GM18499 (cell line): ENCODE measurements around the gene TPGS2.
"Not testable (repeated sequence)": the region's sequence is repeated elsewhere in the genome, so short reads cannot be mapped to it uniquely, and the experiment has no call there.

Experiments used
- ATAC-seq: cut with Tn5 transposase; IDR thresholded peaks from one replicate; pipeline ENCODE4 v1.9.1; 2021; ENCODE audit warnings: moderate number of reproducible peaks; ENCODE audit not compliant: insufficient read depth, unreplicated experiment

Gene TPGS2

DNA sequence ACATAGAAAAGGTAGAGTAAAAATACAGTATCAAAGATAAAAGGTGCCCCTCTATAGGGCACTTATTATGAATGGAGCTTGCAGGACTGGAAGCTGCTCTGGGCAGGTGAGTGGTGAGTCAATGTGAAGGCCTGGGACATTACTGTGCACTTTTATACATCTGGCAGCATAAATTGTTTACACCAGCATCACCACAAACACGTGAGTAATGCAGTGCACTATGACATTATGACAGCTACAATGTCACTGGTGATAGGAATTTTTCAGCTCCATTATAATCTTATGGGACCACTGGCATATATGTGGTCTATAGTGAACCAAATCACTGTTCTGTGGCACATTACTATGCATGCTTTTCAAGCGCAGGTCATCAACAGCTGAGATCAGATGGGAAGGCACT lies 48.1 kb downstream of the TPGS2 start:
- no peak for ATAC-seq

DNA sequence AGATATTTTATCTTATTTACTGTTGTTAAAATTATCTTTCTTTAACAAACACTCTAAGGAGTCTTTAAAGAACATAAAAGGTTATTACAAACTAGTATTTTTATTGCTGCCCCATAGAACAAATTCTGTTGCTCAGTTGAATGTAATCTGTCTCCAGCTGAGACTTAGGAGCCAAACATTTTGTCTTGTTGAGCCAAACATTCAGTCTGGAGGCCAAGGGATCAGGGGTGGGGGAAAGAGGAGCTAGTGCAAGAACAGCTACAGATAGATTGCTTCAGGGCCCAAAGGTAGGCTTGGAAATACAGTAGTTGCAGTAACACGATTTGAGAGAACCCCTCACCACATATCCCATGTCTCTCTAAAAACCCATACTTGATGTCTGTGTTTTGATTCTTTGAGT lies 51.2 kb downstream of the TPGS2 start:
- no peak for ATAC-seq

GRCh38 chr18:36776650-36777049 lies 52.2 kb downstream of the TPGS2 start:
- ATAC-seq: no peak

- no peak for ATAC-seq
Measured at GRCh38 chr18:36775396-36775795, 53.4 kb downstream of the TPGS2 start.

DNA sequence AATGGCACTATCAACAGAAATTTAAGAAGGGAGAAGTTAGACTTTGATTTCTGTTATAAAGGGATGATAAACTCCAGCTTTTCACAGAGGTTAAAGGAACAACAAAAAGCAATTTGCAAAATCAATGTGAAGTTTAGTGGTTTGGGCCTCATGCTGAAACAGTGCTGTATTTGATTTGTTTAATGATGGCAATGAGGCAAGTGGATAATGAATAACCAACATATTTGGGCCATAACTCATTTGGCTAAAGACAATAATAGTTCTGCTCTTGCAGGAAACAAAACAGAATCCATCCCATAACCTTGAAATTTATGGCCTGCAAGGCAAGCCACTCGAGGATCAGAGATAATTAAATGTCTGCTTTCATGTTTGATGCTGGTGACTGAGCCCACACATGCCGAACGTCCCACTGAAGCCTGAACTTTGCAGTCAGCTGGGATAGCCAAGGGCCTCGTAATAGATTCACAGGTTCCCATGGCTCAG lies 56.5 kb downstream of the TPGS2 start:
- no peak for ATAC-seq

DNA sequence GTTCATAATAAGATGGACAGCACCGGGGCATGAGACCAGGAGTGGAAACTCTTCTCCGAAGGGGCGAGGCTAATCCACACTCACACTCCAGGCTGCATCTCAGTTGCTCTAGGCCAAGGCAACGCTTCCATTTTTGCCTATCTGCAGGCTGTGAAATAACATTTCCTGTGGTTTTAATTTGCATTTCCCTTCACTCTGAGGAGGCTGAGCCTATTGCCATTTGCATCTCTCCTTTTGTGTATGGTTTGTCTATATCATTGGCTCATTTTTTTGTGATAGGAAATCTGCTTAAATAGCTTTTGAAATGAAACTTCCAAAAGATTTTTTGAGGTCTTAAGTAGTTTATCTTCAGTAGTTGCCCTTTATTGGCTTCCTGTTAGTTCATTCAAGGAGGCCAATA lies 57.6 kb downstream of the TPGS2 start:
- no peak for ATAC-seq

DNA sequence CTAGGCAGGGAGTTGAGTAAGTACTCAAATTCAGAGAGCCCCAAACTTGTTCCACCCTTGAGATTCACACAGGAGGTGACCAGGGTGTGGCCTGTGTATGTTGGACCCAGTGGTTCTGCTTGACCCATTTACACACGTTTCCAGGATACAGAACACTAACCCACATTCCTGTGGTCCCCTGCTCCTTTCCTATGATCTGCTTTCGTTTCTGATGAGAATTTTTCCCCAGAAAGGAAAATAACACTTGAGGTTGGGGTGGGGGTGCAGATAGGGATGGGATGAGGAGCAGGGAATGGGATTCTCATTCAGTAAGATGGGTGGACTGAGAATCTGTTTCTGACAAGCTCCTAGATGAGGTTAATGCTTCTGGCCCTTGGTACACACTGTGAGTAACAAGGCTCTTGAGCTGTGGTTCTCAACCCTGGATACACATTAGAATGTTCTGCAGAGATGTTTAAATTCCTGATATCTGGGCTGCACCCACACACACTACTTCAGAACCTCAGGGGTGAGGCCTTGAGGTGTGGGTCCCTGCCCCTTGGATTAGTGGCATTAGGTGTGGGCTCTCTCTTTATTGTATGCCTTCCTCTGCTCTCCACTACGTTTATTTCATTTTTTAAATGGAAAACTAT lies 58.4 kb downstream of the TPGS2 start:
- no peak for ATAC-seq

DNA sequence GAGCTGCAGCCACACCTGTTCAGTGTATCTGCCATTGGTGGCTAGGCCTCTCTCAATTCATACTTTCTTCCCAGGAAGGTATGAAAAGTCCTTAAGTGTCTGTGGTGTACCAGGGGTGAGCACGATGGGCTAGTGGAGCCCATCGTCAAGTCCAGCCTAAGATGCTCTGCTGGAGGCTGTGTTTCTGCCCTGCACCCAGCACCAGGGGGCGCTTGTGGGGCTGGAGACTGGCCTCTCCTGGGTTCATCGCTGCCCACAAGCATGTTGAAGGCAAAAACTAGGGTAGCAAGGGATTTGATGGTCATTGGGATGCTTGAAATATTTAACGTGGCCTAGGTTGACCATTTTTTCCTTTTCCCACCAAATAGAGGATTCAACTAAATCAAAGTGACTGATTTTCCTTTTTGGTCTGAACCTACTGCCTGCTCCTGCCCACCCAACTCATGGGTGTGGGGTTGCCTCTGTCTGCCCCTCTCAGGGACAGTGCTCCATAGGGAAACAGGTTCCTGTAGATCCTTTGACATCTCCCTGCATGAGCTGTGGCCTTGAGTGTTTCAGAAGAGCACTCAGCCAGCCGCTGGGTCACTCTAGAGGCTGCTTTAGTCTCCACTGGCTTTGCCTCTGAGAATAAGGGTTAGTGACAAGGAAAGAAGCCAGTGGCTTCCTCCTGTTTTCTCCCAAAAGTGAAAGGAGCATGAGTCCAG lies 59.0 kb downstream of the TPGS2 start:
- no peak for ATAC-seq

- ATAC-seq: no peak
Measured at GRCh38 chr18:36769172-36769571, 59.6 kb downstream of the TPGS2 start.

GRCh38 chr18:36766836-36767235 lies 62.0 kb downstream of the TPGS2 start:
- no peak for ATAC-seq

DNA sequence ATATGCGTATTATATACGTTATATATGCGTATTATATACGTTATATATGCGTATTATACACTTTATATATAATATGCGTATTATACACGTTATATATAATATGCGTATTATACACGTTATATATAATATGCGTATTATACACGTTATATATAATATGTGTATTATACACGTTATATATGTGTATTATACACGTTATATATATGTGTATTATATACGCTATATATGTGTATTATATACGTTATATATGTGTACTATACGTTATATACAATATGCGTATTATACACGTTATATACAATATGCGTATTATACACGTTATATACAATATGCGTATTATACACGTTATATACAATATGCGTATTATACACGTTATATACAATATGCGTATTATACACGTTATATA lies 65.8 kb downstream of the TPGS2 start:
- ATAC-seq: not testable (repeated sequence)

DNA sequence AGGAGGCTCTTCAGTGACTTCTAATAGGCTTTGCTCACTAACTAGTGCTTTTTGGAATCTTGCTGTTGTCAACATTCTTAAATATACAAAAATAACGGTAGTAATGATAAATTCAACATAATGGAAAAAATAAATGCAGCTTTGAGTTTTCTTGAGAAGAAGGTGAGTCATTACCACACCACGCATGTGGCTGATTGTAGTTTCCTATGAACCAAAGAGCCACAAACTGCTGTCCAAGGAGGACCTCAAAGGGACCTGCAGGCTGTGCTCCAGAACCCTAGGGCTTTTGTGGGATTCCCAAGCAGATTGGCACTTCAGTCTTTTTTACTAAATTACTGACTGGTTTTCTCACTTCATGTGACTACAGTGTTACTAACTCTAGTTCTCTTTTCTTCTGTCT lies 66.7 kb downstream of the TPGS2 start:
- ATAC-seq: no peak

- no peak for ATAC-seq
Measured at GRCh38 chr18:36761186-36761698, 67.6 kb downstream of the TPGS2 start.

DNA sequence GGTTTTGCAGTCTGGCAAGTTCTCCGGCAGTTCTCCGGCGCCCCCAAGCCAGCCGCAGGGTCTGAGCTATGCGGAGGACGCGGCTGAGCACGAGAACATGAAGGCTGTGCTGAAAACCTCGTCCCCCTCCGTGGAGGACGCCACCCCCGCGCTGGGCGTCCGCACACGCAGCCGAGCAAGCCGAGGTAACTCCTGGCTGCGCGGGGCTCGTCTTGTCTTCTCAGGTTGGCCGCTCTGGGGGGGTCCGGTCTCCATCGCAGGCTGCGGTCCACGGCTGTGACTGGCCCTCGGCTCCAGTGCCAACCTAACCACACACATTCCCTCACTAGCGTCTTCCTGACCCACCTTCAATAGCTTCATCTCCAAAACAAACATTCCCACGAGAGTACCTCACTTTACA lies 68.2 kb downstream of the TPGS2 start:
- ATAC-seq: no peak

DNA sequence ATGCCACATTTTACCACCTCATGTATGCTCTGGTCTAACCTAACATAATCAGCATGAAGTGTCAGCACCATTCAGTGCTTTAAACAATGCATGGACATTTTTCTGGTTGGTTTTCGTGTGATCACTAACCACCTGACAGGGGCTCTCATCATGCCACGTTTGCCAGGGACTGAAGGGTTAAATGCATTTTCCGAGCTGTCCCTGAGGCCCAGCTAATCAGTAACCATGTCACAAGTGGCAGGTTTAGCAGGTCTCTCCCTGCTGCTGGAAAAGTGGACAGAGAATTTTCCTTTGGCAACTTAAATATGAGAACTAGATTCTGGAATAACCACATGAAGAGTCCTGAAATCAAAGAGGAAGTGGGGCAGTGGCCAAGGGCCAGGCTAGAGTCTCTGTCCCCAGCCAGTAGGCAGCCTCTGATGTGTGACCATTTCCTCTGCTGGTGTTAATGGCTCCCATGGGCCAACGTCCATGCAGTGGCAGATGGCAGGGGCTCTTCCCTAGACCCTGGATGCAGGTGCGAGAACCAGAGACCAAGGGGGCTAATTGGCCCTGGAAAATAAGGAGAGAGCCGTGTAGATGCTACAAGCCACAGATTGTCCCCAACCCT lies 69.5 kb downstream of the TPGS2 start:
- ATAC-seq: no peak

DNA sequence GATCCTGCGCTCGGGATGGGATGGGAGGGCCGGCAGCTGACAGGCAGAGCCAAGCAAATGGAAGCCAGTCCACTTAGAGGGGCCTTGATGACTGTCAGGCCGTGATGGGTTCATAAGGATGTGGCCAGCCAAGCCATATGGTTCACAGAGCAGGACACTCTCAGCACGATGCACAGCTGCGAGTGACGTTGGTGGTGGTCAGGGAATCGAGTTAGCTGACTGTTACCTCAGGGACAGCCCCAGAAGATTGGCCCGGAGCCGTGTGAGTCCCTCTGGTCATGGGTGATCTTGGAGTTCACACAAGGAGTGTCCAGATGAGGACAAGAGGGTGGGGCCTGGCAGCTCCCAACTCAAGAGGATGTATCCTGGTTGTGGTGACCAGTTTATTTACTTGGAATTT lies 70.2 kb downstream of the TPGS2 start:
- ATAC-seq: no peak

GRCh38 chr18:36757991-36758390 lies 70.8 kb downstream of the TPGS2 start:
- ATAC-seq: no peak

GRCh38 chr18:36757081-36757480 lies 71.7 kb downstream of the TPGS2 start:
- no peak for ATAC-seq

DNA sequence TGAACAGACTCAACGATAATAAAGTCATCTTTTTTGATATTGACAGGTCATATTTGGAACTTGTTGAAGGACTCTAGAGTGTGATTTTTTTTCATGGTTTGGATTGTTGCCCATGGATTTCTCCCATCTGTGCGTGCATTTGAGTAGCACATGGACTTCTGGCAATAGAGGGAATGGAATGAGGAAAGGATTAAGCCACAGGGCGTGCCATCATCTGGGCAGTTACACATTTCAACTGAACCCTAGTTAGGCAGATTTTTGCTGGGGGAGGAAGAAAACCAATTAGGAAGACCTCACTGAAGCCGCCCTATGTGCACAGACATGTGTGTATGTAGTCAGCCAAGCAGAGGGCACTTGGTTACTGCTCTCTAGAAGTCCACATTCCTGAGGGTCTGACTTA lies 72.6 kb downstream of the TPGS2 start:
- ATAC-seq: no peak

DNA sequence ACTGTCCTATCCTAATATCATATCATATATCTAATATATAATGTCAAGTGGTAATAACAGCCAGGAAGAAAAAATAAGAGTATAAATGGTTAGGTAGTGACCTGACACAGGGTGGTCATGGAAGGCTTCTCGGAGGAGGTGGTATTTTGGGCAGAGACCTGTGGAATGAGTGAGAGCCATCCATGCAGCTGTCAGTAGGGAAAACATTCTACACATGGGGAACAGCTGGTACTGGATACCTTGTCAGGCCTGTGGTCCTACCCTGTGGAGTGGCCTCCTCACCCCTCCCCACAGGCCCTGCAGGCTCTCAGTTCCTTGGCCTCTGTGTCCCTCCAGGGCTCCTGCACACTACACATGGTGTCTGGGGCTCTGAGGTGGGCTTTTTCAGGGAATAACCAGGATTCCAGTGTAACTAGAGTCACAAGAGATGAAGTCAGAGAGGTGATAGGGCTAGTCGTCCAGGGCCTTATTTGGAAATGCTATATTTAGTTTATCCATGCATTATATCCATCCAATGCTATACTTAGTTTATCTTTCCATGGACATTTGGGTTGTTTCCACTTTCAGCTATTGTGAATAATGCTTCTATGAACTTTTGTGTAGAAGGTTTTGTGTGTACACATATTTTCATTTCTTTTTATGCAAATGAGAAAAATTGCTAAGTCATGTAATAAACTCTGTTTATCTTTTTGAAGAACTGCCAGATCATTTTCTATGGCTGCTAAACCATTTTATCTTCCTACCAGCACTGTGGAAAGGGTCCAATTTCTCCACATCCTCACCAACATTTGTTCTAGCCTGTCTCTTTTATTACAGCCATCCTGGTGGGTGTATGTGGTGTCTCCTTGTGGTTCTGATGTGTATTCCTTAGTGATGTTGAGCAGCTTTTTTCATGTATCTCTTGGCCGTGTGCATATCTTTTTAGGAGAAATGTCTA lies 75.6 kb downstream of the TPGS2 start:
- no peak for ATAC-seq
